ENCODE results near the gene LCN12.

Gene LCN12

DNA sequence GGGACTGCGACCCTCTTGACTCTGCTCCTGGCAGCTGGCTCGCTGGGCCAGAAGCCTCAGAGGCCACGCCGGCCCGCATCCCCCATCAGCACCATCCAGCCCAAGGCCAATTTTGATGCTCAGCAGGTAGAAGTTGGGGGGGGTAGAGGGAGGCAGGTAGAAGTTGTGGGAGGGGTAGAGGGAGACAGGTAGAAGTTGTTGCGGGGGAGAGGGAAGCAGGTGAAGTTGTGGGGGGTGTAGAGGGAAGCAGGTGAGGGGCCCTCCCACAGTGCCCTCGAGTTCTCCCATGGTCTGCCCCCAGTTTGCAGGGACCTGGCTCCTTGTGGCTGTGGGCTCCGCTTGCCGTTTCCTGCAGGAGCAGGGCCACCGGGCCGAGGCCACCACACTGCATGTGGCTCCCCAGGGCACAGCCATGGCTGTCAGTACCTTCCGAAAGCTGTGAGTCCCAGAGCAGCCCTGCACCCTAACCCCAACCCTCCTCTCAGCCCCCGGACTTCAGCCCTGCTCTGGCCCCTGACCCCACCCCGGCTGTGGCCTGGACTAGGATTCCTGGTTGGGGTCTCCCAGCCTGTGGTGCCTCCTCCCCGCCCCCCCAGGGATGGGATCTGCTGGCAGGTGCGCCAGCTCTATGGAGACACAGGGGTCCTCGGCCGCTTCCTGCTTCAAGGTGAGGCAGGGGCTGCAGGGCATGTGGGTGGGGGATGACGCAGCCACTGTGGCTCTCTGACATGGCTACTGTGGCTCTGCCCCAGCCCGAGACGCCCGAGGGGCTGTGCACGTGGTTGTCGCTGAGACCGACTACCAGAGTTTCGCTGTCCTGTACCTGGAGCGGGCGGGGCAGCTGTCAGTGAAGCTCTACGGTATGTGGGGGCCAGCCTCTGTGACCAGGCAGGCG is 6.5 kb upstream of the LCN12 start:
- no peaks in the 10 kb centered on the region for H3K27me3 ChIP-seq (ENCODE audit: low read length)
- peaks cover 8% of the 10 kb centered on the region for H3K79me2 ChIP-seq (ENCODE audit: insufficient read depth, low read length)
- H3F3A ChIP-seq (ENCODE audit: insufficient read depth): no peaks in the 10 kb centered on the region
- H3K4me3 ChIP-seq (ENCODE audit: insufficient read depth, low read length, poor library complexity, severe bottlenecking): no peak overlapping the region
- no peak overlapping the region for H3K9ac ChIP-seq (ENCODE audit: low read length)
- no peaks in the 10 kb centered on the region for H4K20me1 ChIP-seq (ENCODE audit: low read depth, low read length)
- H2AFZ ChIP-seq (ENCODE audit: low read depth, low read length, severe bottlenecking): no peak overlapping the region
- no peaks in the 10 kb centered on the region for H3K9me3 ChIP-seq (ENCODE audit: insufficient read depth, low read length)
- no peak overlapping the region for H3K4me2 ChIP-seq (ENCODE audit: low read depth, low read length, poor library complexity, severe bottlenecking)
- H3K9me2 ChIP-seq (replicated peaks; ENCODE audit: insufficient read depth, low read length): no peaks in the 10 kb centered on the region
- no peaks in the 10 kb centered on the region for H3K36me3 ChIP-seq (ENCODE audit: low read length)
- no peak for TF ChIP-seq EZH2phosphoT487 (conservative IDR thresholded peaks at IDR 0.05; ENCODE audit: low read length)
- TF ChIP-seq, protein P1, sequence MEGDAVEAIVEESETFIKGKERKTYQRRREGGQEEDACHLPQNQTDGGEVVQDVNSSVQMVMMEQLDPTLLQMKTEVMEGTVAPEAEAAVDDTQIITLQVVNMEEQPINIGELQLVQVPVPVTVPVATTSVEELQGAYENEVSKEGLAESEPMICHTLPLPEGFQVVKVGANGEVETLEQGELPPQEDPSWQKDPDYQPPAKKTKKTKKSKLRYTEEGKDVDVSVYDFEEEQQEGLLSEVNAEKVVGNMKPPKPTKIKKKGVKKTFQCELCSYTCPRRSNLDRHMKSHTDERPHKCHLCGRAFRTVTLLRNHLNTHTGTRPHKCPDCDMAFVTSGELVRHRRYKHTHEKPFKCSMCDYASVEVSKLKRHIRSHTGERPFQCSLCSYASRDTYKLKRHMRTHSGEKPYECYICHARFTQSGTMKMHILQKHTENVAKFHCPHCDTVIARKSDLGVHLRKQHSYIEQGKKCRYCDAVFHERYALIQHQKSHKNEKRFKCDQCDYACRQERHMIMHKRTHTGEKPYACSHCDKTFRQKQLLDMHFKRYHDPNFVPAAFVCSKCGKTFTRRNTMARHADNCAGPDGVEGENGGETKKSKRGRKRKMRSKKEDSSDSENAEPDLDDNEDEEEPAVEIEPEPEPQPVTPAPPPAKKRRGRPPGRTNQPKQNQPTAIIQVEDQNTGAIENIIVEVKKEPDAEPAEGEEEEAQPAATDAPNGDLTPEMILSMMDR (IDR thresholded peaks at IDR 0.05; ENCODE audit: insufficient read depth, low read length, poor library complexity, severe bottlenecking): no peak
- H3K27ac ChIP-seq (ENCODE audit: low read depth, low read length): no peak overlapping the region

DNA sequence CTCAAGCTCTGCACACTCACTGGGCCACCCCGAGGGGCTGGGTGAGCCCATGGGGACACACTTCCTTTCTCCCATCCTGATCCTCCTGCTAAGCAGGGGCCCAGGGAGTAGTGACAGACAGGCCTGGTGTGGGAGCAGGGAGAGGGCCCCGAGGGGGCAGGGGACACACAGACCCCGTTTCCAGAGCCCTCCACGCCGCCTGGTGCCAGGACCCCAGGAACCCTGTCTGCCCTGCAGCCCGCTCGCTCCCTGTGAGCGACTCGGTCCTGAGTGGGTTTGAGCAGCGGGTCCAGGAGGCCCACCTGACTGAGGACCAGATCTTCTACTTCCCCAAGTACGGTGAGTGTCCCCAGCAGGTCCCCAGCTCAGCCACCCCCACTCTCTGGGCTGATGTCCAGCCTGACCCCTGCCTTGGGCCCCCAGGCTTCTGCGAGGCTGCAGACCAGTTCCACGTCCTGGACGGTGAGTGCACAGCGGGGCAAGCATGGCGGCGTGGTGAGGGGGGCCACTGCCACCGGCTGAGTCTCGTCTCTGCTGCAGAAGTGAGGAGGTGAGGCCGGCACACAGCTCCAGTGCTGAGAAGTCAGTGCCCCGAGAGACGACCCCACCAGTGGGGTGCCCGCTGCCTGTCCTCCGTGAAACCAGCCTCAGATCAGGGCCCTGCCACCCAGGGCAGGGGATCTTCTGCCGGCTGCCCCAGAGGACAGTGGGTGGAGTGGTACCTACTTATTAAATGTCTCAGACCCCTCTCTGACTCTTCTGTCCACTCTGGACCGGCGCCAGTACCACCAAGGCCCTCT is 5.6 kb upstream of the LCN12 start:
- Histone ChIP-seq H3K27me3 (ENCODE audit: low read length) (no peaks in the 10 kb centered on the region), H3K36me3 (ENCODE audit: low read length) (no peaks in the 10 kb centered on the region), H3K9me2 (replicated peaks; ENCODE audit: insufficient read depth, low read length) (no peaks in the 10 kb centered on the region), H3K4me2 (ENCODE audit: low read depth, low read length, poor library complexity, severe bottlenecking) (no peak overlapping the region), H3F3A (ENCODE audit: insufficient read depth) (no peaks in the 10 kb centered on the region), H2AFZ (ENCODE audit: low read depth, low read length, severe bottlenecking) (no peak overlapping the region), H3K9ac (ENCODE audit: low read length) (no peak overlapping the region), H3K79me2 (ENCODE audit: insufficient read depth, low read length) (peaks cover 8% of the 10 kb centered on the region), H4K20me1 (ENCODE audit: low read depth, low read length) (no peaks in the 10 kb centered on the region), H3K27ac (ENCODE audit: low read depth, low read length) (no peak overlapping the region), H3K9me3 (ENCODE audit: insufficient read depth, low read length) (no peaks in the 10 kb centered on the region), H3K4me3 (ENCODE audit: insufficient read depth, low read length, poor library complexity, severe bottlenecking) (no peak overlapping the region)
- TF ChIP-seq, protein P1 (IDR thresholded peaks at IDR 0.05; ENCODE audit: insufficient read depth, low read length, poor library complexity, severe bottlenecking): no peak
- no peak for TF ChIP-seq EZH2phosphoT487 (conservative IDR thresholded peaks at IDR 0.05; ENCODE audit: low read length)

DNA sequence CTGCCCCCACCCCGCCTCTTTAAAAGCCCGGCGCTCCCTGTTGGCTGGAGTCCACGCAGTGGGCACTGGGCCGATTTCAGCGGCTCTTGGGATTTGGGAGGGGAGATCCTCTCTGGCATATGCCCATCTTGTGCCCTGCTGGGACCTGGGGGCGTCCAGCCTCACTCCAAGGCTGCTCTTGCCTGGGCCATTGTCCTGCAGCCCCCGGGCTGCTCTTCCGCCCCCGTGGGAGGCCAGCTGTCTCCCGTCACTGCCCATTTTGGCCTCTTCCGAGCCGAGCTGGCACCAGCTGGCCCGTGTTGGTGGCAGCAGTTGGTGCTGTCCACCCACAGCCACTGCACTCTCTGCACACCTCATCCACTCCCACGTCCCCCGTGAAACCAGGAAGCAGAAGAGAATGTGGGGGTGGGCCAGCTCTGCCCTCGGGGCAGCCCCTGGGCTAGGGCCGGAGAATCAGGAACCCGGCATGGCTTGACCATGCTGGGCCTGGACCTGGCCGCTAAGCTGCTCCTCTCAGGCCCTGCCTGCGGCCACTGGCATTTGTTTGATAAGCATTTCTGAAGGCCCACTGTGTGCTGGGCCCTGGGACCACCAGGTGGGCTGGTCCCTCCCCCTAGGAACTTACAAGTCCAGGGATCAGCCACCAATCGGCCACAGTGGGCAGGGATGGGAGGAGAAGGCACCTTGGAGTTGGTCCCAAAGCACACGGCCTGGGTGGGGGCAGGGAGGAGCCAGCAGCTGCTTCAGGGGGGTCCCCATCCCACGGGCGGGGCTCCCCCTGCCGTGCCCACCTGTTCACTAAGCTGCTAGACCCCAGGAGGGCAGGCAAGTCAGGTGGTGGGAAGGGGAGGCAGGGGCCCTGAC is 4.8 kb upstream of the LCN12 start:
- Histone ChIP-seq H3K4me3 (ENCODE audit: insufficient read depth, low read length, poor library complexity, severe bottlenecking) (no peak overlapping the region), H3K4me2 (ENCODE audit: low read depth, low read length, poor library complexity, severe bottlenecking) (no peak overlapping the region), H3K9ac (ENCODE audit: low read length) (no peak overlapping the region), H2AFZ (ENCODE audit: low read depth, low read length, severe bottlenecking) (no peak overlapping the region), H3K27me3 (ENCODE audit: low read length) (no peaks in the 10 kb centered on the region), H3K9me3 (ENCODE audit: insufficient read depth, low read length) (no peaks in the 10 kb centered on the region), H4K20me1 (ENCODE audit: low read depth, low read length) (no peaks in the 10 kb centered on the region), H3K36me3 (ENCODE audit: low read length) (no peaks in the 10 kb centered on the region), H3F3A (ENCODE audit: insufficient read depth) (no peaks in the 10 kb centered on the region), H3K79me2 (ENCODE audit: insufficient read depth, low read length) (peaks cover 8% of the 10 kb centered on the region), H3K27ac (ENCODE audit: low read depth, low read length) (no peak overlapping the region), H3K9me2 (replicated peaks; ENCODE audit: insufficient read depth, low read length) (no peaks in the 10 kb centered on the region)
- TF ChIP-seq EZH2phosphoT487 (conservative IDR thresholded peaks at IDR 0.05; ENCODE audit: low read length): no peak
- TF ChIP-seq, protein P1 (IDR thresholded peaks at IDR 0.05; ENCODE audit: insufficient read depth, low read length, poor library complexity, severe bottlenecking): no peak

Data from SU-DHL-6 (cell line).